Sigmoid colon (tissue), 7 donors: Measurements from ENCODE around the gene CRADD. TPM values are rescaled to one million over a fixed set of nuclear protein-coding genes. Genes with fewer than 3 reads are reported as not detected.

ENCODE experiments used
- DNase-seq: peaks from one replicate; pipeline ENCODE4 v3.0.0-alpha.2; 2019
- H3K27ac ChIP-seq, 4 donors: fragments of 200-600 bp; sonication (generic); one replicate each; pipeline ENCODE4 v1.5.1; 2016 to 2019; ENCODE audit warnings: mild to moderate bottlenecking in 1 of 4
- H3K27me3 ChIP-seq, 3 donors: fragments of 200-600 bp; sonication (generic); one replicate each; pipeline ENCODE4 v1.5.1; 2019; ENCODE audit warnings: mild to moderate bottlenecking in 1 of 3
- H3K36me3 ChIP-seq, 4 donors: fragments of 200-600 bp; sonication (generic); one replicate each; pipeline ENCODE4 v1.5.1; 2016 to 2019
- H3K4me1 ChIP-seq, 4 donors: fragments of 200-600 bp; sonication (generic); one replicate each; pipeline ENCODE4 v1.5.1; 2017 to 2019
- H3K4me3 ChIP-seq, 4 donors: fragments of 200-600 bp; sonication (generic); one replicate each; pipeline ENCODE4 v1.5.1; 2017 to 2019; ENCODE audit warnings: mild to moderate bottlenecking in 2 of 4, moderate library complexity in 1 of 4
- H3K9me3 ChIP-seq, 4 donors: fragments of 200-600 bp in 3 of 4; sonication (generic) in 3 of 4; one replicate each; pipeline versions ENCODE4 v1.5.1 to v1.6.1; 2013 to 2019
- EP300 ChIP-seq, 4 donors: sonication (generic); formaldehyde crosslinking; IDR thresholded peaks; one replicate each; pipeline ENCODE4 v1.6.1; 2017; ENCODE audit warnings: antibody characterized with exemption in 4 of 4
- POLR2A ChIP-seq, 2 donors: fragments of 450-650 bp; IDR thresholded peaks; one replicate each; pipeline ENCODE4 v1.6.1; 2016; ENCODE audit warnings: antibody characterized with exemption in 2 of 2, mild to moderate bottlenecking in 2 of 2, moderate library complexity in 2 of 2
- POLR2AphosphoS5 ChIP-seq, 4 donors: sonication (generic); formaldehyde crosslinking; IDR thresholded peaks; one replicate each; pipeline ENCODE4 v1.6.1; 2017; ENCODE audit warnings: antibody characterized with exemption in 4 of 4
- WGBS, 2 donors: extraction: QIAGEN DNeasy Blood & Tissue Kit; methylation state at CpG; one replicate each; pipeline ENCODE4 v1.1.7; 2013; 5-methylcytosine and 5-hydroxymethylcytosine counted together
- intact Hi-C: fragments of 100-400 bp; cut with DNase I; formaldehyde crosslinking; loops from one replicate; pipeline ENCODE4 v1.15.1; 2023
- polyA plus RNA-seq, 3 donors: library from polyadenylated mRNA; stranded (reverse); fragments of 200-250 nt; gene quantifications; one replicate each; pipeline ENCODE4 v1.2.3, GENCODE V29; 2013
- total RNA-seq, 4 donors: library from RNA; depleted of rRNA; stranded (reverse); fragments of >200 nt; gene quantifications; one replicate each; pipeline ENCODE4 v1.1.0, GENCODE V29; 2016
- TF ChIP-seq, protein P1 (sequence below), 4 experiments: fragments of 450-650 bp in 3 of 4; fragments of 200-600 bp in 1 of 4; IDR thresholded peaks; one replicate each; pipeline ENCODE4 v1.5.1; 2016 to 2019; ENCODE audit warnings: antibody characterized with exemption in 4 of 4, mild to moderate bottlenecking in 3 of 4, moderate library complexity in 2 of 4
- donor health status: healthy with polysubstance abuse.
- donor health status: Bipolar disorder and iron deficiency.
- donor health status: healthy.

CRADD gene
- total and polyA plus RNA-seq, 7 donors, result 14.1 to 98.9 (median 43.7) TPM

DNA sequence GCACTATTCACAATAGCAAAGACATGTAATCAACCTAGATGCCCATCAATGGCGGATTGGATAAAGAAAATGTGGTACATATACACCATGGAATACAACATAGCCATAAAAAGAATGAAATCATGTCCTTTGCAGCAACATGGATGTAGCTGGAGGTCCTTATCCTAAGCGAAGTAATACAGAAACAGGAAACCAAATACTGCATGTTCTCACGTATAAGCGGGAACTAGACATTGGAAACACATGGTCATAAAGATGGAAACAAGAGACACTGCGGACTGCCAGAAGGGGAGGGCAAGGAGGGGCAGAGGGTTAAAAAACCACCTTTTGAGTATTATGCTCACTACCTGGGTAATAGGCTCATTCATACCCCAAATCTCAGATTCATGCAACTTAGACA, 237.1 kb downstream of the CRADD start:
- intact Hi-C loops, result no loop called here
- 95 to 97% methylated on average over 5 of the region's 5 CpGs for WGBS, 2 donors

DNA sequence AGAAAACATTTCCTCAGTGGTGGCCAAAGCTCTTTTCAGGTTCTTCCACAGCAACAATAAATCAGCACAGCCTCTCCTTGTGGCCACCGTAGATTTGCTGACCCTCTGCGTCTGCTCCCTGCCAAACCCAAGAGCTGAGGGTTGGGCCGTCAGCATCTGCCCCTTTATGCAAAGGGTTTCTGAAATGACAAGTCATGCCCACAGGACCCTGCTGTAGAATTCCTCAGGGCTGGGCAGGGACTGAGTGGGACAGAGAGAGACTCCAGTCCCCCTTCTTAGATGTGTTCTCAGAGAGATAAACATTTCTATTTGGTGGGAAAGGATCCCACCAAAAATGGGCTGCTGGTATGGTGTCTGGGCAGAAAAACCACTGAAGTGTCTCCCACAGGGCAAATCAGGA, 238.2 kb downstream of the CRADD start:
- WGBS, 2 donors, result 90 to 93% methylated on average over 3 of the region's 3 CpGs
- no peaks in the 10 kb centered on the region for H3K9me3 ChIP-seq
- H3K36me3 ChIP-seq, result no peaks in the 10 kb centered on the region
- no peak overlapping the region for H3K27ac ChIP-seq
- no peaks in the 10 kb centered on the region for H3K27me3 ChIP-seq
- no peak overlapping the region for H3K4me3 ChIP-seq
- no peak for DNase-seq
- intact Hi-C loops, result no loop called here
- TF ChIP-seq, protein P1, sequence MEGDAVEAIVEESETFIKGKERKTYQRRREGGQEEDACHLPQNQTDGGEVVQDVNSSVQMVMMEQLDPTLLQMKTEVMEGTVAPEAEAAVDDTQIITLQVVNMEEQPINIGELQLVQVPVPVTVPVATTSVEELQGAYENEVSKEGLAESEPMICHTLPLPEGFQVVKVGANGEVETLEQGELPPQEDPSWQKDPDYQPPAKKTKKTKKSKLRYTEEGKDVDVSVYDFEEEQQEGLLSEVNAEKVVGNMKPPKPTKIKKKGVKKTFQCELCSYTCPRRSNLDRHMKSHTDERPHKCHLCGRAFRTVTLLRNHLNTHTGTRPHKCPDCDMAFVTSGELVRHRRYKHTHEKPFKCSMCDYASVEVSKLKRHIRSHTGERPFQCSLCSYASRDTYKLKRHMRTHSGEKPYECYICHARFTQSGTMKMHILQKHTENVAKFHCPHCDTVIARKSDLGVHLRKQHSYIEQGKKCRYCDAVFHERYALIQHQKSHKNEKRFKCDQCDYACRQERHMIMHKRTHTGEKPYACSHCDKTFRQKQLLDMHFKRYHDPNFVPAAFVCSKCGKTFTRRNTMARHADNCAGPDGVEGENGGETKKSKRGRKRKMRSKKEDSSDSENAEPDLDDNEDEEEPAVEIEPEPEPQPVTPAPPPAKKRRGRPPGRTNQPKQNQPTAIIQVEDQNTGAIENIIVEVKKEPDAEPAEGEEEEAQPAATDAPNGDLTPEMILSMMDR (IDR thresholded peaks at IDR 0.05), result no peak
- no peak for TF ChIP-seq EP300 (IDR thresholded peaks at IDR 0.05)
- TF ChIP-seq POLR2A (IDR thresholded peaks at IDR 0.05), result no peak
- TF ChIP-seq POLR2AphosphoS5 (IDR thresholded peaks at IDR 0.05), result no peak
- peaks cover 0 to 15% (median 0%) of the 10 kb centered on the region in 4 donors for H3K4me1 ChIP-seq

More for the DNA sequence above, 237.1 kb downstream of the CRADD start:
- Histone ChIP-seq H3K9me3 (no peaks in the 10 kb centered on the region), H3K27ac (no peak overlapping the region), H3K27me3 (no peaks in the 10 kb centered on the region), H3K4me3 (no peak overlapping the region), H3K36me3 (no peaks in the 10 kb centered on the region), H3K4me1 (peaks cover 0 to 15% (median under 1%) of the 10 kb centered on the region in 4 donors)
- TF ChIP-seq POLR2AphosphoS5 (IDR thresholded peaks at IDR 0.05), result no peak
- no peak for TF ChIP-seq EP300 (IDR thresholded peaks at IDR 0.05)
- DNase-seq, result no peak

DNA sequence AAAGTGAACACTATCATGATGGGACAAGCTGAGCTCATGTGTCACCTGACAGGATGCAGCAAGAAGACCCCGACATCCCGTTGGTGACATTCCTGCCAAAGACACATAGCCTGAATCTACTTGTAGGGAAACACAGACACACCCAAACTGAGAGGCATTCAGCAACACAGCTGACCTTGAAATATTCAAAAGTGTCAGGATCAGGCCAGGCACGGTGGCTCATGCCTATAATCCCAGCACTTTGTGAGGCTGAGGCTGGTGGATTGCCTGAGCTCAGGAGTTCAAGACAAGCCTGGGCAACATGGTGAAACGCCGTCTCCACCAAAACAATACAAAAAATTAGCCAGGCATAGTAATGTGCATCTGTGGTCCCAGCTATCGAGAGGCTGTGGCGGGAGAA, 239.2 kb downstream of the CRADD start:
- 68 to 88% methylated on average over 7 of the region's 7 CpGs for WGBS, 2 donors
- H3K4me1 ChIP-seq, result peaks cover 0 to 15% (median 0%) of the 10 kb centered on the region in 4 donors
- intact Hi-C loops, result no loop called here

DNA sequence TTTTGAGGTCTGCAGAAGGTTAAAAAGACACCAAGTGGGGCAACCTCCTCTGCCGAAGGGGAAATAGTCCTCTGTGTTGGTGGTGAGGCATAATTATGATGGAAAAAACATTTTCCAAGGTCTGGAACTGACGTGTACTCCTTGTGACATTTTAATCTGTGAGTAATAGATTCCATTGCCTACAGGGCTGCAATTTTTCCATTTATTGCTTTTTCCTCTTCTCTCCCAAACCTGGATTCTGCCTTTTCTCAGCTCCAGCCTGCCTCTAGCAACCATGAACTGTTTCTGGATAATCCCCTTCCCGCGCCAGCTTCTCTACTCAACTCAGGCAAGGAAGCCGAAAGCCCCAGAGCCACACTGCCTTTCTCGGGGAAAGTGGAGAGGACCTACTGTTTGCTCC, 241.1 kb downstream of the CRADD start:
- no peaks in the 10 kb centered on the region for H3K9me3 ChIP-seq
- TF ChIP-seq POLR2A (IDR thresholded peaks at IDR 0.05) (no peak), EP300 (IDR thresholded peaks at IDR 0.05) (no peak), POLR2AphosphoS5 (IDR thresholded peaks at IDR 0.05) (peak in 1 of 4 donors; percentile 32)
- DNase-seq, result no peak
- H3K36me3 ChIP-seq, result no peaks in the 10 kb centered on the region
- WGBS, 2 donors, result 84 to 93% methylated on average over 6 of the region's 6 CpGs
- peaks cover 0 to 15% (median 0%) of the 10 kb centered on the region in 4 donors for H3K4me1 ChIP-seq
- intact Hi-C loops, result no loop called here
- no peaks in the 10 kb centered on the region for H3K27me3 ChIP-seq
- H3K27ac ChIP-seq, result no peak overlapping the region
- no peak overlapping the region for H3K4me3 ChIP-seq

More for the DNA sequence above, 239.2 kb downstream of the CRADD start:
- no peak overlapping the region for H3K27ac ChIP-seq
- no peaks in the 10 kb centered on the region for H3K9me3 ChIP-seq
- H3K36me3 ChIP-seq, result no peaks in the 10 kb centered on the region
- DNase-seq, result no peak
- no peak overlapping the region for H3K4me3 ChIP-seq
- TF ChIP-seq POLR2A (IDR thresholded peaks at IDR 0.05) (no peak), EP300 (IDR thresholded peaks at IDR 0.05) (no peak), POLR2AphosphoS5 (IDR thresholded peaks at IDR 0.05) (no peak)
- TF ChIP-seq, protein P1 (IDR thresholded peaks at IDR 0.05), result no peak
- H3K27me3 ChIP-seq, result no peaks in the 10 kb centered on the region

DNA sequence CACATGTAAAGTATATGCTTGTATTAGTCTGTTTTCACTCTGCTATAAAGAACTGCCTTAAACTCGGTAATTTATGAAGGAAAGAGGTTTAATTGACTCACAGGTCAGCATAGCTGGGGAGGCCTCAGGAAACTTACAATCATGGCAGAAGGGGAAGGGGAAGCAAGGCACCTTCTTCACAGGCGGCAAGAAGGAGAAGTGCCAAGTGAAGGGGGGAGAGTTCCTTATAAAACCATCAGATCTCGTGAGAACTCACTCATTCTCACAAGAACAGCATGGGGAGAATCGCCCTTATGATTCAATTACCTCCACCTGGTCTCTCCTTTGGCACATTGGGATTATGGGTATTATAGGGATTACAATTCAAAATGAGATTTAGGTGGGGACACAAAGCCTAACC, 241.7 kb downstream of the CRADD start:
- 91% methylated on average over 4 of the region's 4 CpGs for WGBS, 2 donors
- H3K4me3 ChIP-seq, result no peak overlapping the region
- no peak for DNase-seq
- H3K27me3 ChIP-seq, result no peaks in the 10 kb centered on the region
- H3K36me3 ChIP-seq, result no peaks in the 10 kb centered on the region
- H3K9me3 ChIP-seq, result no peaks in the 10 kb centered on the region
- peaks cover 0 to 9% (median 0%) of the 10 kb centered on the region in 4 donors for H3K4me1 ChIP-seq
- TF ChIP-seq, protein P1 (IDR thresholded peaks at IDR 0.05), result no peak
- TF ChIP-seq POLR2A (IDR thresholded peaks at IDR 0.05) (no peak), EP300 (IDR thresholded peaks at IDR 0.05) (no peak), POLR2AphosphoS5 (IDR thresholded peaks at IDR 0.05) (no peak)
- no peak overlapping the region for H3K27ac ChIP-seq
- intact Hi-C loops, result no loop called here

DNA sequence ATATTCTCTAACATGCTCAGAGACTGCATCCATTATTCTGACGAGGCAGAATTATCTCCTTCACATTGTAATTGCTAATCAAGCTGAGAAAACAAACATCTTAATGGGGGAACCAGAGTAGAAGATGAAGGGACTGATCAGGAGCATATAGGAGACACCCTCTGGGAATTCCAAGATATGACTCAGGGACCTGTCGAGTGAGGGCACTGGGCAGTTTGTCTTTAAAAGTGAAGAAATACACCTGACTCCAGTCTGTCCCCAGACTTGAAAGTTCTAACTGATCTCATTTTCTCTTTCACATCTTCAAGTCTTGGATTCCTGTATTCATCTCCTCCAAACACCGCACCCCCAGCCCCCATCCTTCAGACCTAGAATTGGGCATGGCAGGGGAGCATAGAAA, 244.3 kb downstream of the CRADD start:
- intact Hi-C loops, result no loop called here
- H3K4me3 ChIP-seq, result no peak overlapping the region

More for the DNA sequence above, 244.3 kb downstream of the CRADD start:
- peaks cover 0 to 4% (median 0%) of the 10 kb centered on the region in 4 donors for H3K4me1 ChIP-seq
- no peak overlapping the region for H3K27ac ChIP-seq
- H3K9me3 ChIP-seq, result peaks cover 0 to 5% (median 2%) of the 10 kb centered on the region in 4 donors
- H3K36me3 ChIP-seq, result no peaks in the 10 kb centered on the region
- DNase-seq, result no peak
- no peaks in the 10 kb centered on the region for H3K27me3 ChIP-seq
- TF ChIP-seq POLR2A (IDR thresholded peaks at IDR 0.05) (no peak), EP300 (IDR thresholded peaks at IDR 0.05) (no peak), POLR2AphosphoS5 (IDR thresholded peaks at IDR 0.05) (no peak)
- TF ChIP-seq, protein P1 (IDR thresholded peaks at IDR 0.05), result no peak
- WGBS, 2 donors, result 80 to 84% methylated on average over 3 of the region's 3 CpGs
